Esophagus squamous epithelium (tissue), 4 donors: ENCODE data around the gene PA2G4.

Experiments used
- CTCF ChIP-seq, 6 experiments: fragments of 450-650 bp in 4 of 6; fragments of 200-600 bp in 2 of 6; sonication (generic) in 2 of 6; IDR thresholded peaks; one replicate each; pipeline ENCODE4 v1.5.1; 2016 to 2019; ENCODE audit warnings: antibody characterized with exemption in 6 of 6, mild to moderate bottlenecking in 4 of 6, moderate library complexity in 4 of 6
- POLR2A ChIP-seq, 4 donors: fragments of 450-650 bp; IDR thresholded peaks; one replicate each; pipeline ENCODE4 v1.6.1; 2017; ENCODE audit warnings: antibody characterized with exemption in 4 of 4, mild to moderate bottlenecking in 4 of 4, moderate library complexity in 3 of 4

DNA sequence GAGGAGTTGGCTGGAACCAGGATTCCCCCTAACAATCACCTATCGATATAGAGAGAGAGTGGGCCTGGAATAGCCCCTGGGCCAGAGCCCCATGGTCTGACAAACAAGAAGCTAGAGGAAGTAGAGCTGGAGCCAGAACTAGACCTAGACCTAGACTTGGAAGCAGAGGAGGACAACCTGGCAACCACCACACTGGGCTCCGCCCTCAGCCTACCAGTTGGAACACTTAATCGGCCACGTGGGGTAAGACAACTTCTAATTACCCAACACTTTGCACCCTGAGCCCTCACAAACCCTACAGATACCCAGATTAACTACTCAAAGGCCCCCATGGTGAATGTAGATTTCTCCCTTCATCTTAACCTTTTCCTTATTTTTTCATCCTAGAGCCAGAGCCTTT is 4.6 kb upstream of the PA2G4 start:
- TF ChIP-seq CTCF (IDR thresholded peaks at IDR 0.05) (no peak), POLR2A (IDR thresholded peaks at IDR 0.05) (no peak)
